ENCODE data around the gene WNT7B. TPM values are rescaled to one million over a fixed set of nuclear protein-coding genes. Genes with fewer than 3 reads are reported as not detected.

Gene WNT7B
- total and polyA plus RNA-seq, 10 of the 15 experiments (the other 5 are each of a cell fraction or from before 2014, with no cell fraction given) = 0.12 TPM; not detected in 9

DNA sequence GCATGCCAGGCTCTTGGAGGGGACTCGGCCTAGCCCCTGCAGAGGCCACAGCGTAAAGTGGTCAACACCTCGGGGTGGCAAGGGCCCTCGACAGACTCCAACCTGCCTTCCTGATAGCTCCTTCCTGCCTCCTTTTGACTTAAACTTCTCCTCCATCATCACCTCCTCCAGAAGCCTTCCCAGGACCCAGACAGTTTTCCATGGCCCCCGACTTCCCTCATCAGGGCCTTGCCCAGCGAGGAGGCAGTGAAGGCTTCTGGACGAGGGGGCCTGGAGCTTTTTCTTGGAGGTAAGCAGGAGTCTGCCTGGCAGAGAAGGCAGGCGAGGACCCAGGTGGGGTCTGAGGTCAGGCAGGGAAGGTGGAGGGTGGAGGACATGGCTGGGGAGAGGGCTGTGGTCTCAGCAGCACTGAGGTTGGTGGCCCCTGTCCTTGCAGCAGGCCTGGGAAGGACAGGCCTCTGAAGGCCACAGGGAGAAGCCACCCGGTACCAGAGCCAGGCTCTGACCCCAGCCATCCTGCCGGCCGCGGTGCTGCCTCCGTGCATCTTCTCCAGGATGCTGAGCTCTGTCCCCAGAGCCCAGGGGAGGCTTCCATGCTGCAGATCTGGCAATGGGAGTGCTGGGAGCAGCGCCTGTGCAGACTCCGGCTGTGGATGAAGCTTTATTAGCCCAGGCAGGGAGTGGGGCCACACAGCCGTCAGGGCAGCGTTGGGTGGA is 81.4 kb downstream of the WNT7B start:
- no peaks in the 10 kb centered on the region; a peak in 1 of 4 replicates for H3K27me3 ChIP-seq (replicated peaks in 1 of 2; ENCODE audit: control insufficient read depth in 2 of 2, insufficient read depth in 2 of 2, low read length in 1 of 2)
- DNase-seq (ENCODE audit: low read depth, low spot score) (no peak), FAIRE-seq (no peak), ATAC-seq (no peak)
- RAD21 ChIA-PET (ENCODE audit: unreplicated experiment) = no interaction called here
- BruUV-seq (replicated peaks) = no TSS peak
- in situ Hi-C loops (cut with MboI) = no loop called here
- H3K79me2 ChIP-seq (ENCODE audit: control insufficient read depth, insufficient read depth, low read length) = no peaks in the 10 kb centered on the region
- H3K9ac ChIP-seq (ENCODE audit: control insufficient read depth, insufficient read depth, low read length) = no peak overlapping the region
- SMC1A ChIA-PET (ENCODE audit: uncharacterized antibody, unreplicated experiment) = no interaction called here
- H3K4me1 ChIP-seq (ENCODE audit: control insufficient read depth, insufficient read depth, low read length) = no peaks in the 10 kb centered on the region
- H3K4me3 ChIP-seq = no peak overlapping the region
- H3K36me3 ChIP-seq (ENCODE audit: control insufficient read depth in 2 of 2, insufficient read depth in 2 of 2, low read length in 1 of 2) = no peaks in the 10 kb centered on the region
- TF ChIP-seq, protein P1, sequence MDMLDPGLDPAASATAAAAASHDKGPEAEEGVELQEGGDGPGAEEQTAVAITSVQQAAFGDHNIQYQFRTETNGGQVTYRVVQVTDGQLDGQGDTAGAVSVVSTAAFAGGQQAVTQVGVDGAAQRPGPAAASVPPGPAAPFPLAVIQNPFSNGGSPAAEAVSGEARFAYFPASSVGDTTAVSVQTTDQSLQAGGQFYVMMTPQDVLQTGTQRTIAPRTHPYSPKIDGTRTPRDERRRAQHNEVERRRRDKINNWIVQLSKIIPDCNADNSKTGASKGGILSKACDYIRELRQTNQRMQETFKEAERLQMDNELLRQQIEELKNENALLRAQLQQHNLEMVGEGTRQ (IDR thresholded peaks at IDR 0.05; ENCODE audit: borderline replicate concordance, low read depth, low read length) = no peak
- TF ChIP-seq, protein P2, sequence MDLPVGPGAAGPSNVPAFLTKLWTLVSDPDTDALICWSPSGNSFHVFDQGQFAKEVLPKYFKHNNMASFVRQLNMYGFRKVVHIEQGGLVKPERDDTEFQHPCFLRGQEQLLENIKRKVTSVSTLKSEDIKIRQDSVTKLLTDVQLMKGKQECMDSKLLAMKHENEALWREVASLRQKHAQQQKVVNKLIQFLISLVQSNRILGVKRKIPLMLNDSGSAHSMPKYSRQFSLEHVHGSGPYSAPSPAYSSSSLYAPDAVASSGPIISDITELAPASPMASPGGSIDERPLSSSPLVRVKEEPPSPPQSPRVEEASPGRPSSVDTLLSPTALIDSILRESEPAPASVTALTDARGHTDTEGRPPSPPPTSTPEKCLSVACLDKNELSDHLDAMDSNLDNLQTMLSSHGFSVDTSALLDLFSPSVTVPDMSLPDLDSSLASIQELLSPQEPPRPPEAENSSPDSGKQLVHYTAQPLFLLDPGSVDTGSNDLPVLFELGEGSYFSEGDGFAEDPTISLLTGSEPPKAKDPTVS (IDR thresholded peaks at IDR 0.05; ENCODE audit: low read depth, low read length) = no peak
- TF ChIP-seq RUNX3 (IDR thresholded peaks at IDR 0.05; ENCODE audit: low read length) (no peak), NFYB (IDR thresholded peaks at IDR 0.05; ENCODE audit: insufficient read depth, low read depth, low read length) (no peak), NR2F1 (conservative IDR thresholded peaks at IDR 0.05) (no peak), TAF1 (IDR thresholded peaks at IDR 0.05; ENCODE audit: borderline replicate concordance, low read depth, low read length) (no peak), RCOR1 (conservative IDR thresholded peaks at IDR 0.05; ENCODE audit: low read depth, low read length) (no peak), ZNF24 (IDR thresholded peaks at IDR 0.05) (no peak), ZNF384 (IDR thresholded peaks at IDR 0.05; ENCODE audit: borderline replicate concordance, low read depth, low read length) (no peak), ZNF217 (IDR thresholded peaks at IDR 0.05) (no peak), FOXK2 (IDR thresholded peaks at IDR 0.05) (no peak), BHLHE40 (IDR thresholded peaks at IDR 0.05; ENCODE audit: borderline replicate concordance in 1 of 2, low read depth in 2 of 2, low read length in 1 of 2) (no peak), DPF2 (IDR thresholded peaks at IDR 0.05) (no peak), PAX5 (IDR thresholded peaks at IDR 0.05; ENCODE audit: borderline replicate concordance, low read depth, low read length) (no peak)
- TF ChIP-seq, protein P3, sequence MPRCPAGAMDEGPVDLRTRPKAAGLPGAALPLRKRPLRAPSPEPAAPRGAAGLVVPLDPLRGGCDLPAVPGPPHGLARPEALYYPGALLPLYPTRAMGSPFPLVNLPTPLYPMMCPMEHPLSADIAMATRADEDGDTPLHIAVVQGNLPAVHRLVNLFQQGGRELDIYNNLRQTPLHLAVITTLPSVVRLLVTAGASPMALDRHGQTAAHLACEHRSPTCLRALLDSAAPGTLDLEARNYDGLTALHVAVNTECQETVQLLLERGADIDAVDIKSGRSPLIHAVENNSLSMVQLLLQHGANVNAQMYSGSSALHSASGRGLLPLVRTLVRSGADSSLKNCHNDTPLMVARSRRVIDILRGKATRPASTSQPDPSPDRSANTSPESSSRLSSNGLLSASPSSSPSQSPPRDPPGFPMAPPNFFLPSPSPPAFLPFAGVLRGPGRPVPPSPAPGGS (IDR thresholded peaks at IDR 0.05; ENCODE audit: borderline replicate concordance, insufficient read depth, low read depth, low read length, poor library complexity, severe bottlenecking) = no peak
- 37% methylated on average over 17 of the region's 17 CpGs for WGBS (ENCODE audit: insufficient coverage, insufficient replicate concordance, low lambda C conversion rate, missing lambda C conversion rate)
- no peak overlapping the region for H2AFZ ChIP-seq (ENCODE audit: control insufficient read depth, low read depth, low read length)
- no peaks in the 10 kb centered on the region for H3K9me3 ChIP-seq (replicated peaks; ENCODE audit: control insufficient read depth, insufficient read depth, low read length)
- no peak overlapping the region for H3K4me2 ChIP-seq (ENCODE audit: control insufficient read depth, insufficient read depth)
- CTCF ChIA-PET = interaction anchor here (2.5 kb wide), 1 partner anchor 32 kb away, joined by 8 read pairs; no protein-coding TSS in a partner anchor
- H4K20me1 ChIP-seq (ENCODE audit: control insufficient read depth, insufficient read depth) = no peaks in the 10 kb centered on the region
- POLR2A ChIA-PET = no interaction called here
- H3K27ac ChIP-seq (ENCODE audit: control insufficient read depth, insufficient read depth) = no peak overlapping the region
- intact Hi-C loops (cut with micrococcal nuclease; ENCODE audit: unreplicated experiment) = no loop called here
